HepG2 (cell line): ENCODE data around the gene SLC31A2. TPM values are rescaled to one million over a fixed set of nuclear protein-coding genes. Genes with fewer than 3 reads are reported as not detected.

Experiments
- ARID2 ChIP-seq: sonication (generic); formaldehyde crosslinking; IDR thresholded peaks from 2 replicates; pipeline ENCODE4 v1.8.1; 2022; ENCODE audit warnings: mild to moderate bottlenecking, missing genetic modification reagents, borderline replicate concordance
- ARID3A ChIP-seq: IDR thresholded peaks from 2 replicates; pipeline ENCODE4 v1.6.1; 2012; ENCODE audit warnings: low read depth, low read length, improper control_type of control experiment
- DZIP1 ChIP-seq: sonication (generic); formaldehyde crosslinking; IDR thresholded peaks from 2 replicates; pipeline ENCODE4 v1.5.0; 2020; ENCODE audit warnings: mild to moderate bottlenecking, missing genetic modification reagents
- EZH2 ChIP-seq: conservative IDR thresholded peaks from 2 replicates; pipeline ENCODE4 v1.6.1; 2012; ENCODE audit warnings: mild to moderate bottlenecking, low read depth, low read length, moderate library complexity
- HDAC6 ChIP-seq: fragments of 200-600 bp; sonication (generic); IDR thresholded peaks from 2 replicates; pipeline ENCODE4 v1.7.0; 2017; ENCODE audit warnings: mild to moderate bottlenecking, antibody characterized with exemption, low read length, low read depth
- IKZF5 ChIP-seq: IDR thresholded peaks from 2 replicates; pipeline ENCODE4 v1.6.1; 2018; ENCODE audit warnings: missing genetic modification reagents, mild to moderate bottlenecking, missing compliant biosample characterization
- JUNB ChIP-seq: sonication (generic); formaldehyde crosslinking; IDR thresholded peaks from 2 replicates; pipeline ENCODE4 v1.8.0; 2022; ENCODE audit warnings: missing genetic modification reagents, mild to moderate bottlenecking, borderline replicate concordance
- MYNN ChIP-seq: sonication (generic); formaldehyde crosslinking; IDR thresholded peaks from 2 replicates; pipeline ENCODE4 v1.4.0; 2020; ENCODE audit warnings: mild to moderate bottlenecking, low read depth, missing genetic modification reagents
- NFATC3 ChIP-seq: sonication (generic); formaldehyde crosslinking; IDR thresholded peaks from 2 replicates; pipeline ENCODE4 v1.5.1; 2020; ENCODE audit warnings: mild to moderate bottlenecking, missing genetic modification reagents
- SMARCE1 ChIP-seq: fragments of 450-650 bp; IDR thresholded peaks from 2 replicates; pipeline ENCODE4 v1.6.1; 2017; ENCODE audit warnings: borderline replicate concordance
- SNAI1 ChIP-seq: sonication (generic); formaldehyde crosslinking; IDR thresholded peaks from 2 replicates; pipeline ENCODE4 v1.5.0; 2020; ENCODE audit warnings: mild to moderate bottlenecking, missing genetic modification reagents, borderline replicate concordance
- U2AF2 ChIP-seq: fragments of 200-400 bp; formaldehyde crosslinking; IDR thresholded peaks from 2 replicates; pipeline ENCODE4 v1.6.1; 2017; ENCODE audit warnings: low read depth, mild to moderate bottlenecking, low read length
- ZBTB34 ChIP-seq: sonication (generic); formaldehyde crosslinking; IDR thresholded peaks from 2 replicates; pipeline ENCODE4 v1.8.0; 2022; ENCODE audit warnings: mild to moderate bottlenecking, missing genetic modification reagents
- ZFP90 ChIP-seq: sonication (generic); formaldehyde crosslinking; IDR thresholded peaks from 2 replicates; pipeline ENCODE4 v1.8.0; 2022; ENCODE audit warnings: missing genetic modification reagents, mild to moderate bottlenecking, inconsistent platforms, borderline replicate concordance
- ZIK1 ChIP-seq: sonication (generic); formaldehyde crosslinking; IDR thresholded peaks from 2 replicates; pipeline ENCODE4 v1.5.0; 2020; ENCODE audit warnings: mild to moderate bottlenecking, low read depth, missing genetic modification reagents, borderline replicate concordance
- ZNF710 ChIP-seq: sonication (generic); formaldehyde crosslinking; IDR thresholded peaks from 2 replicates; pipeline ENCODE4 v1.5.0; 2020; ENCODE audit warnings: mild to moderate bottlenecking, missing genetic modification reagents, borderline replicate concordance
- ZNF75D ChIP-seq: sonication (generic); formaldehyde crosslinking; IDR thresholded peaks from 2 replicates; pipeline ENCODE4 v1.8.1; 2023; ENCODE audit warnings: missing genetic modification reagents, mild to moderate bottlenecking, borderline replicate concordance
- ZNF772 ChIP-seq: sonication (generic); formaldehyde crosslinking; IDR thresholded peaks from 2 replicates; pipeline ENCODE4 v1.5.0; 2020; ENCODE audit warnings: mild to moderate bottlenecking, missing genetic modification reagents
- ZNF776 ChIP-seq: sonication (generic); formaldehyde crosslinking; IDR thresholded peaks from 2 replicates; pipeline ENCODE4 v1.4.0; 2020; ENCODE audit warnings: mild to moderate bottlenecking, missing genetic modification reagents
- polyA plus RNA-seq, 8 experiments: library from polyadenylated mRNA; depleted of rRNA in 3 of 8; stranded (reverse) in 7 of 8; unstranded in 1 of 8; fragments of >200 nt; fragmentation: Illumina TruSeq in 4 of 8; extraction: Trizol in 4 of 8; gene quantifications; 2 replicates each; pipeline versions ENCODE4 v1.2.1 to v1.2.3, GENCODE V29; 2011 to 2016; ENCODE audit warnings: low read depth in 4 of 8, missing spikeins in 1 of 8, mixed read lengths in 1 of 8; ENCODE audit not compliant: insufficient read depth in 1 of 8
- total RNA-seq, 5 experiments: library from RNA; depleted of rRNA; stranded (reverse); fragments of >200 nt; fragmentation: Illumina TruSeq; extraction: Trizol; gene quantifications; 2 replicates each; pipeline ENCODE4 v1.2.3, GENCODE V29; 2016; ENCODE audit warnings: low read depth in 1 of 5

The SLC31A2 gene
- total and polyA plus RNA-seq, 2 of the 13 experiments (the other 11 are each of a cell fraction or from before 2014, with no cell fraction given), result 9.3 to 10.2 TPM

- TF ChIP-seq IKZF5 (CRISPR knock-in tag), result peak; percentile 42; the same call in 1 of the 2 replicates
- no peak for TF ChIP-seq ZNF776
- TF ChIP-seq NFATC3 (CRISPR knock-in tag), result no peak
- TF ChIP-seq EZH2, result no peak
- no peak for TF ChIP-seq ARID3A
- TF ChIP-seq ZFP90 (CRISPR knock-in tag), result peak; percentile 49; the same call in 1 of the 2 replicates
- 0 out of 2 replicates have a peak, but pooled peaks have one; percentile 25 for TF ChIP-seq ZNF710 (CRISPR knock-in tag)
- TF ChIP-seq SMARCE1, result no peak
- TF ChIP-seq ARID2 (CRISPR knock-in tag), result peak; percentile 68; the same call in 1 of the 2 replicates
- TF ChIP-seq U2AF2, result no peak
- no peak for TF ChIP-seq MYNN (CRISPR knock-in tag)
- TF ChIP-seq ZNF75D, result no peak
- 0 out of 2 replicates have a peak, but pooled peaks have one; percentile 25 for TF ChIP-seq ZBTB34
- no peak for TF ChIP-seq HDAC6
- TF ChIP-seq DZIP1 (CRISPR knock-in tag), result no peak
- no peak for TF ChIP-seq ZNF772 (CRISPR knock-in tag)
- no peak for TF ChIP-seq JUNB (CRISPR knock-in tag)
- 0 out of 2 replicates have a peak, but pooled peaks have one; percentile 21 for TF ChIP-seq SNAI1 (CRISPR knock-in tag)
- no peak for TF ChIP-seq ZIK1
These were observed at the start of gene SLC31A2 (continued) for GRCh38 chr9:113150670-113151611.
